Natural killer cell (primary cell): ENCODE measurements around the gene CCDC146. TPM values are rescaled to one million over a fixed set of nuclear protein-coding genes. Genes with fewer than 3 reads are reported as not detected.

Source experiments
- ATAC-seq, 3 donors: fragments of 150-1000 bp in 2 of 3; fragments of 200-7000 bp in 1 of 3; cut with Tn5 transposase; 1 replicate in 1 of 3; 2 replicates in 2 of 3; pipeline ENCODE4 v1.10.0; 2021; ENCODE audit warnings: mild to moderate bottlenecking in 2 of 3, moderate library complexity in 2 of 3
- DNase-seq, 2 donors: peaks; one replicate each; pipeline versions ENCODE4 v3.0.0 to v3.0.0-alpha.2; 2013 to 2021; ENCODE audit warnings: mixed read lengths in 1 of 2
- H3K27ac ChIP-seq: one replicate; pipeline ENCODE4 v1.5.1; 2013; ENCODE audit warnings: mild to moderate bottlenecking, low read length
- H3K27me3 ChIP-seq: one replicate; pipeline ENCODE4 v1.6.1; 2013; ENCODE audit warnings: low read length; ENCODE audit not compliant: control insufficient read depth, insufficient read depth
- H3K36me3 ChIP-seq: one replicate; pipeline ENCODE4 v1.6.1; 2013; ENCODE audit warnings: low read length; ENCODE audit not compliant: control insufficient read depth, insufficient read depth
- H3K4me1 ChIP-seq: one replicate; pipeline ENCODE4 v1.6.1; 2013; ENCODE audit warnings: low read length; ENCODE audit not compliant: control insufficient read depth, insufficient read depth
- H3K4me3 ChIP-seq: one replicate; pipeline ENCODE4 v1.5.1; 2013; ENCODE audit warnings: low read length
- H3K9me3 ChIP-seq: one replicate; pipeline ENCODE4 v1.6.1; 2013; ENCODE audit warnings: low read length; ENCODE audit not compliant: control insufficient read depth, insufficient read depth
- H3K27ac Mint-ChIP-seq, 2 donors: one replicate each; pipeline ENCODE4 v1.8.0; 2022; ENCODE audit warnings: mild to moderate bottlenecking in 2 of 2, mixed read lengths in 2 of 2, moderate library complexity in 1 of 2
- H3K27me3 Mint-ChIP-seq, 2 donors: one replicate each; pipeline ENCODE4 v1.8.0; 2022; ENCODE audit warnings: low read depth in 2 of 2, mixed read lengths in 2 of 2
- H3K36me3 Mint-ChIP-seq: one replicate; pipeline ENCODE4 v1.8.0; 2022; ENCODE audit warnings: mixed read lengths
- H3K4me1 Mint-ChIP-seq, 2 donors: one replicate each; pipeline ENCODE4 v1.8.0; 2022; ENCODE audit warnings: mixed read lengths in 2 of 2
- H3K4me3 Mint-ChIP-seq: one replicate; pipeline ENCODE4 v1.8.0; 2022; ENCODE audit warnings: mild to moderate bottlenecking, moderate library complexity, mixed read lengths
- H3K9me3 Mint-ChIP-seq, 2 donors: one replicate each; pipeline ENCODE4 v1.8.0; 2022; ENCODE audit warnings: mixed read lengths in 2 of 2
- CTCF ChIP-seq: fragments of 200-600 bp; IDR thresholded peaks from one replicate; pipeline ENCODE4 v1.8.0; 2022; ENCODE audit warnings: antibody characterized with exemption
- whole genome bisulfite sequencing: methylation state at CpG from one replicate; pipeline ENCODE4 v1.1.7; 2013; ENCODE audit warnings: missing lambda C conversion rate; ENCODE audit not compliant: insufficient coverage; 5-methylcytosine and 5-hydroxymethylcytosine counted together
- intact Hi-C: fragments of 100-400 bp; cut with micrococcal nuclease; formaldehyde crosslinking; loops from one replicate; pipeline ENCODE4 v1.14.2; 2022
- total RNA-seq, 4 donors: library from RNA; stranded (reverse); fragments of 120-200 nt in 1 of 4; gene quantifications; one replicate each; pipeline versions ENCODE4 v1.2.3 to v1.2.4, GENCODE V29; 2013 to 2022

The CCDC146 gene
- total RNA-seq, 3 donors from 2014 or later (not counting 1 experiment from before 2014, with no cell fraction given): 20.1 to 25.6 (median 24.0) TPM

GRCh38 chr7:77320137-77320536 lies 197.7 kb downstream of the CCDC146 start:
- intact Hi-C loops: no loop called here

GRCh38 chr7:77320714-77321113 lies 198.3 kb downstream of the CCDC146 start:
- Histone ChIP-seq H3K4me1 (no peaks in the 10 kb centered on the region), H3K9me3 (no peaks in the 10 kb centered on the region), H3K4me3 (no peak overlapping the region), H3K36me3 (peaks cover 77% of the 10 kb centered on the region), H3K27ac (no peak overlapping the region), H3K27me3 (no peaks in the 10 kb centered on the region)
- Mint-ChIP-seq H3K4me1 (peaks cover 70 to 81% of the 10 kb centered on the region in 2 donors), H3K36me3 (peaks cover 41% of the 10 kb centered on the region), H3K4me3 (no peak overlapping the region), H3K27me3 (no peaks in the 10 kb centered on the region), H3K9me3 (no peaks in the 10 kb centered on the region), H3K27ac (peak overlapping the region; percentile 73 to 88)
- TF ChIP-seq CTCF: no peak
- ATAC-seq: no peak
- intact Hi-C loops: no loop called here
- 84% methylated on average over 2 of the region's 2 CpGs for WGBS
- DNase-seq: no peak

More at GRCh38 chr7:77320137-77320536, 197.7 kb downstream of the CCDC146 start:
- H3K27ac Mint-ChIP-seq: peak overlapping the region; percentile 73 to 88
- H3K4me3 ChIP-seq: no peak overlapping the region
- no peaks in the 10 kb centered on the region for H3K9me3 ChIP-seq
- no peak for TF ChIP-seq CTCF
- peaks cover 82% of the 10 kb centered on the region for H3K36me3 ChIP-seq
- H3K9me3 Mint-ChIP-seq: no peaks in the 10 kb centered on the region
- H3K4me1 ChIP-seq: no peaks in the 10 kb centered on the region
- no peak for ATAC-seq
- H3K36me3 Mint-ChIP-seq: peaks cover 47% of the 10 kb centered on the region
- H3K27ac ChIP-seq: no peak overlapping the region
- no peaks in the 10 kb centered on the region for H3K27me3 ChIP-seq
- no peak for DNase-seq
- no peak overlapping the region for H3K4me3 Mint-ChIP-seq
- peaks cover 72 to 85% of the 10 kb centered on the region in 2 donors for H3K4me1 Mint-ChIP-seq
- no peaks in the 10 kb centered on the region for H3K27me3 Mint-ChIP-seq
- WGBS: 96% methylated on average over 4 of the region's 4 CpGs

GRCh38 chr7:77321300-77321699 lies 198.9 kb downstream of the CCDC146 start:
- Histone ChIP-seq H3K4me1 (peaks cover 5% of the 10 kb centered on the region), H3K27me3 (no peaks in the 10 kb centered on the region), H3K36me3 (peaks cover 72% of the 10 kb centered on the region), H3K27ac (no peak overlapping the region), H3K4me3 (no peak overlapping the region), H3K9me3 (no peaks in the 10 kb centered on the region)
- intact Hi-C loops: no loop called here
- ATAC-seq (no peak), DNase-seq (no peak)
- 95% methylated on average over 2 of the region's 2 CpGs for WGBS
- Mint-ChIP-seq H3K27ac (peak overlapping the region; percentile 73 to 88), H3K27me3 (no peaks in the 10 kb centered on the region), H3K9me3 (no peaks in the 10 kb centered on the region), H3K4me3 (no peak overlapping the region), H3K4me1 (peaks cover 71 to 82% of the 10 kb centered on the region in 2 donors), H3K36me3 (peaks cover 37% of the 10 kb centered on the region)
- TF ChIP-seq CTCF: no peak

- peak overlapping the region; percentile 68 for H3K4me3 Mint-ChIP-seq
- H3K27me3 Mint-ChIP-seq: no peaks in the 10 kb centered on the region
- intact Hi-C loops: loop anchor here (5.0 kb wide), 1 partner anchor 129 kb away; the partner anchor contains the start of gene FGL2
- Histone ChIP-seq H3K4me1 (peaks cover 45% of the 10 kb centered on the region), H3K9me3 (no peaks in the 10 kb centered on the region), H3K27me3 (no peaks in the 10 kb centered on the region), H3K36me3 (peaks cover 37% of the 10 kb centered on the region), H3K4me3 (no peak overlapping the region), H3K27ac (peak overlapping the region; percentile 34)
- ATAC-seq (peak; percentile 42 to 51 (median 48)), DNase-seq (no peak)
- H3K4me1 Mint-ChIP-seq: peaks cover 82 to 88% of the 10 kb centered on the region in 2 donors
- TF ChIP-seq CTCF: no peak
- peak overlapping the region; percentile 97 for H3K27ac Mint-ChIP-seq
- H3K36me3 Mint-ChIP-seq: peaks cover 20% of the 10 kb centered on the region
- 55% methylated on average over 3 of the region's 3 CpGs for WGBS
- no peaks in the 10 kb centered on the region for H3K9me3 Mint-ChIP-seq
Observed at GRCh38 chr7:77326131-77326530, 203.7 kb downstream of the CCDC146 start.
